Hematopoietic multipotent progenitor cell treated with erythropoietin and hydrocortisone succinate and interleukin-3 and kit ligand, for 15 days (in vitro differentiated cells): ENCODE measurements around the gene UBE2G1.

Experiments
- DNase-seq: peaks from one replicate; pipeline ENCODE4 v3.0.0-alpha.2; 2015; ENCODE audit warnings: low spot score

The UBE2G1 gene

DNA sequence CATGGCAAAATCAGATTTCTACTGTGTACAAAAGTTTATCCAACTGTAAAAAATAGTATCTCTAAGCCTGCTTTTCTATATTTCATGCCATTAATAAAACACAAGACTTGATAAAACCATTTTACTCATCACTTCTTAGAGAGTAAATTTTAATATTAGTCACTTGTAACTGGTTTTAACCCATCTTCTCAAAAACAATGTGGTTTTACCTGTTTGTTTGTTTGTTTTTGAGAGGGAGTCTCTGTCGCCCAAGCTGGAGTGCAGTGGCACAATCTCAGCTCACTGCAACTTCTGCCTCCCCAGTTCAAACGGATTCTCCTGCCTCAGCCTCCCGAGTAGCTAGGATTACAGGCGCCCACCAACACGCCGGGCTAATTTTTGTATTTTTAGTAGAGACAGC, 32.1 kb downstream of the UBE2G1 start:
- DNase-seq: no peak

DNA sequence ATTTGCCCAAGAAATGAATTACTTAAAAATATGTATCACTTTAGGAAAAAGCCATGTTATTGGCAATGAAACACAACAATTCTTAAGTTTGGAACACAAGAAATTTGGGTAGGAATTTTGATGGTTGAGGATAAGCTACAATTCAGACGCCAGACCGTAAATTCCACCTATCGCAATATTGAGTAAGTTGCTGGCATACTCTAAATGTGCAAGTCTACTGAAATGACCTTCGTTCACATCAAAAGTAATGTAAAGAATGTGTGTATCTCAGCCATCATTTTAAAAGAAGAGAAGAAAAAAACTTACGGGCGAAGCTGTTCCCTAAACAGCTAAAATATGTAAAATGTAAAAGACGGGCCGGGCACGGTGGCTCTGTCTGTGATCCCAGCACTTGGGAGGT, 33.4 kb downstream of the UBE2G1 start:
- DNase-seq: no peak

DNA sequence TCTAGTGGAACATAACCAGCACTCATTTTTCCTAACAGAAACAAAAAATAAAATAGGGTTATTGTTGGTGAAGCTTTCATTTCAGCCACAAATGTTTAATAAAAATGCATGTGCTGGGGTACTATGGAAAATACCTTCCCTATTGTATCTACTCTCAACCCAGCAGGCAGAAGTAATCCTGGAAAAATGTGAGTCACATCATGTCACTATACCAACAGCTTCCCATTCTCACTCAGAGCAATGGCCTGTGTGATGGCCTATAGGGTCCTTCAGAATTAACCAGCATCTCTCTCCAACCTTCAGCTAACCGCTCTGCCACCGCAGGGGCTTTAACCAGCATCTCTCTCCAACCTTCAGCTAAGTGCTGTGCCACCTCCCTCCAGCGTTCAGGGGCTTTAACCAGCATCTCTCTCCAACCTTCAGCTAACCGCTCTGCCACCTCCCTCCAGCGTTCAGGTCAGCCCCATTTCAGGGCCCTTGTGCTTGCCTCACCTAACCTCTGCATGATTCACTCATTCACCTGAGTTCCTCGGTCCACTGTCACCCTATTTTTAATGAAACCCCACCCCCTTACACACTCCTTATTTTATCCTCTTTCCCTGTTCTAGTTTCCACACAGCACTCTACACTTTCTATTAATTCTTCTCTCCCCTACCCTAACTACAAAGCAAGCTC, 34.0 kb downstream of the UBE2G1 start:
- no peak for DNase-seq

DNA sequence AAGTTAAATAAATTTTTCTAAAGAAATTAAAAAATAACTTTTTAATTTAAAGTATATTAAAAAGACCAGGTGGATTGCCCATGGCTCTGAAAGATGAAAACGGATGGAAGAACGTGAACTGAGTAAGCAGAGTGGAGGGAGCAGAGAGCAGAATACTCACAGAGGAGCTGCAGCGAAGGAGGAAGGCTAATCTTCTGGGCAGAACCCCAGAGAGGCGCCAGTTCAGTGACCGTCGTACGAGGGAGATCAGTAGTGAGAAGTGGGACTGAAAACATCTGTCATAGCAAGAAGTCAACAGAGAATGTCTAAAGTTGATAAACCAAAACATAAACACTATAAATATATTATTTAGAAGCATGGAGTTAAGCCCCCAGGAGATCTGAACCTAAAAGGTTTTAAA, 34.9 kb downstream of the UBE2G1 start:
- DNase-seq: peak; percentile 25

DNA sequence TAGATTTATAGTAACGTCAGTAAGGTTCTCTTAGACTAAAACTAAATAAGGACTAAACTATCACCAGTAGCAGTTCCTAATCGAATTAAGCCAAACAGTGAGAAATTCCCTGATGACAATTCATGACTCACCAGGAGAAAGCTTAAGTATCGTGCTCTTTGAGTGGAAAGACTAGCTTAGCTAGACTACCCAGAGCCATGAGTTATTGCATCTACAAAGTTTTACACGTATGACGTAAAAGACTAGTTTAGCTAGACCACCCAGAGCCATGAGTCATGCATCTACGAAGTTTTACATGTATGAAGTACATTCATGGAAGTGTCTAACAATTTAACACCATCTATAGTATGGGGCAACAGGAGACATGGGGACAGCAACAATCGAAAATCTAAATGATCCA, 36.6 kb downstream of the UBE2G1 start:
- DNase-seq: no peak

DNA sequence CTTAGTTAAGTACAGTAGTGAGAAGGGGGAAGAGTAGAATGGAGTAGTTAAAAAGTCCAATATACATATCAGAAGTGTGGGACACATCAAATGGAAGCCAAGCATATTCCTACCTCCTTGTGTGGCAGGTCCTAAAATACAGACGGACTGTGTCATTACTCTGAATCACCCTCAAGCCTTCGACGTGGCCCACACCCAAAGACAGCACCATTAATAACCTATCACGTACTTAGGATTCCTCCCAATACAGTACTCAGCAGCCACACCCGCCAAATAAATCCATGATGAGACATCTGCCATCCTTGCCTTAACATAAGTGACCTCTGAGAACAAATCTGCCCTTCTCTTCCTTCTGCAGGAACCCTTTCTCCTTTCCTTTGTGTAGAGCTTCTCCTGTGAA, 38.9 kb downstream of the UBE2G1 start:
- DNase-seq: no peak

DNA sequence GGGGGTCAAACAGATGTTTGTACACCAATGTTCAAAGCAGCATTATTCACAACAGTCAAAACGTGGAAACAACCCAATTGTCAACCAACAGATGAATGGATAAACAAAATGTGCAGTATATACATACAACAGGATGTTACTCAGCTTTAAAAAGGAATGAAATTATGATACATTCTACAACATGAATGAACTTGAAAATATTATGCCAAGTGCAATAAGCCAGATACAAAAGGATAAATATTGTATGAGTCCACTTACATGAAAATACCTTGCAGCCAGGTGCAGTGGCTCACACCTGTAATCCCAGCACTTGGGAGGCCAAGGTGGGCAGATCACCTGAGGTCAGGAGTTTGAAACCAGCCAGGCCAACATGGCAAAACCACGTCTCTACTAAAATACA, 39.9 kb downstream of the UBE2G1 start:
- DNase-seq: no peak

DNA sequence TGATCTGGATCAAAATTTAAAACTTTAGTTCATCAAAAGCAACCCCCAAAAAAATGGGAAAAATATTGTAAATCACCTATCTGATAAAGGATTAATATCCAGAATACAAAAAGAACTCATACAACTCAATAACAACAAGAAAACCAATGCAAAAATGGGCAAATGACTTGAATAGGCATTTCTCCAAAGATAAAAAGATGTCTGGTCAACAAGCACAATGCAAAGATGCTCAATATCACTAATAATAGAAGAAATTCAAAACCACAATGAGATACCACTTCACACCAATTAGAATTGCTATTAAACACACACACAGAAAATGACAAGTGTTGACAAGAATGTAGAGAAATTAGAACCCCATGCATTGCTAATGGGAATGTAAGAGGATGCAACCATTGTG, 40.4 kb downstream of the UBE2G1 start:
- no peak for DNase-seq

DNA sequence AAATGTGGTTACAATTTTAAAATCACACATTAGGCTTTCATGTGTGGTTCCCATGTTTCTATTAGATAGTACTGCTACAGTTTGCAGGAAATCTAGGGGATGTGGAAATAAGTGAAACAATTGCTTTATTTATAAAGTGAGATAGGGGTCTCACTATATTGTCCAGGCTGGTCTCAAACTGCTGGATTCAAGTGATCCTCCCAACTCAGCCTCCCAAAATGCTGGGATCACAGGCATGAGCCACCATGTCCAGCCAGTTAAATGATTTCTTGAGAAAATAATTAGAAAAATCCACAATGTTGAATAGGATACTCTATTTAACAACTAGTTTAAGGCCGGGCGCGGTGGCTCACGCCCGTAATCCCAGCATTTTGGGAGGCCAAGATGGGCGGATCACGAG, 42.0 kb downstream of the UBE2G1 start:
- DNase-seq: no peak

DNA sequence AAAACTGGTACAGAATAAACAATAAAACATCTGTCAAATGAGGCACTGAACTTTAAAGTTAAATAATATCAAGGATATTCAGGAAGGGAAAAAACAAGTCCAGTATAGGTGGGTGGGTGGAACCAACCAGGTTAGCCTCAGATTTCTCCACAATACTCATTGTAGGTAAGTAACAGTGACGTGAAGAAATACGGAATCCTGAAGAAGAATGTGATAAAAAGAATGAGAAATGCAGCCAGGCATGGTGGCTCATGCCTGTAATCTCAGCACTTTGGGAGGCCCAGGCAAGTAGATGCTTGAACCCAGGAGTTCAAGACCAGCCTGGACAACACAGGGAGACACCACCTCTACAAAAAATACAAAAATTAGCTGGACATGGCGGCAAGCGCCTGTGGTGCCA, 47.3 kb downstream of the UBE2G1 start:
- DNase-seq: no peak

DNA sequence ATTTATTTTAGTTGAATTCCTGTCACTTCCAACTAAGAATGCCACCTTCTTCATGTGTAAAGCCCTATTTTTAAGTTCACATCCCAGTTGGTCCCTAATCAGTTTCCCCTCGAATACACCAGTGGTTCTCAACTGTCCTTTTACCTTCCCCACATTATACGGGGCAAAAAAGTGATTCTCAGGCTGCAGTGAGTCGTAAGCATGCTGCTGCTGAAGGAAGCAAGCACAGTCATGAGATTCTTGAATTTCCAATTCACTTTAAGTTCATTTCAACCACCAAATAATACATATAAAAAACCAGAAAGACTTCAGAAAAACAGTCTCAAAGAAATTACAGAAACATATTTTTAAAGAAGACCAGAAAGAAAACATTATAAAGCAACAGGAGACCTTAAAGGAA, 47.9 kb downstream of the UBE2G1 start:
- DNase-seq: no peak

DNA sequence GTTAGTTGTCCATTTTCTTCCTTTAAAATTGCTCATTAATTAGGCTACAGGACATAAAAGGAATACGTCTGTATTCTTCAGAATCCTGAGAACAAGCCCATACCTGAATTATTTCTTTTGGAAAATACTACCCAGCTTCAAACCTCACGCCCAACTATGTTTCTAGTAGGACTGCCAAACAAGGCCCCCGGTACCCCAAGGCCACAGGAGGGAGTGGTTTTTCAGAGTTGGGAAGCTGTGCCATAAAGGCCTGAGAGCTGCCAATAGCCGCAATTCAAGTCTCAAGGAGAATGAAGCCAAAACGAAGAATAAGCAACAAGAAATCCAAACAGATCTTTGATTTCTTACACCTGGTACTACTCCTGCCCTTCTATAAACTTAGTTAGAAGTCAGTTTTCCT, 48.3 kb downstream of the UBE2G1 start:
- DNase-seq: no peak

DNA sequence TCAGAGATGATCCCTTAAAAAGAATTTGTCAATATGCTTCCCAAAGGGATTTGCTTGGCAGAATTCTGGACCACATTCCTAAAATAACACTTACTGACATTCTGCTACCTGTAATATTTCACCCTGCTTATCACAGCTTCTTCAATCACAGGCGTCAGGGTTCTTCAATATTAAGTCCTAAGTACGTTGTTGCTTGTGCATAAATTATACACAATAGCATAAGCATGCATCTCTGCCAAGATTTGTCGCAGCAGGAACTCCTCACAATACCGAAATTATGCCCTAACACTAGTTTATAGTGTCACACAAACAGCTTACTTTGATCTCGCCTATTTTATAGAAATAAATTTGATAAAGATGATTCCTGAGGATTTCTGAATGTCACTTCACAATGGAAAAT, 48.9 kb downstream of the UBE2G1 start:
- no peak for DNase-seq

DNA sequence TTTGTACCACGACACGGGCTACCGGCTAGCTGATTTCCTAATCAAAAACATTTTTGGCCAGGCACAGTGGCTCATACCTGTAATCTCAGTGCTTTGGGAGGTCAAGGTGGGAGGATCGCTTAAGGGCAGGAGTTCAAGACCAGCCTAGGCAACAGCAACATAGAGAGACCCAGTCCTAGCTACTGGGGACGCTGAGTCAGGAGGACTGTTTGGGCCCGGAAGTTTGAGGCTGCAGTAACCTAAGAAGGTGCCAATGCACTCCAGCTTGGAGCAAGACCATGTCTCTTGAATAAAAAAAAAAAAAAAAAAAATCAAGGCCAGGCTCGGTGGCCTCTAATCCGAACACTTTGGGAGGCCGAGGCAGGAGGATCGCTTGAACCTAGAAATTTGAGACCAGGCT, 49.8 kb downstream of the UBE2G1 start:
- DNase-seq: no peak

DNA sequence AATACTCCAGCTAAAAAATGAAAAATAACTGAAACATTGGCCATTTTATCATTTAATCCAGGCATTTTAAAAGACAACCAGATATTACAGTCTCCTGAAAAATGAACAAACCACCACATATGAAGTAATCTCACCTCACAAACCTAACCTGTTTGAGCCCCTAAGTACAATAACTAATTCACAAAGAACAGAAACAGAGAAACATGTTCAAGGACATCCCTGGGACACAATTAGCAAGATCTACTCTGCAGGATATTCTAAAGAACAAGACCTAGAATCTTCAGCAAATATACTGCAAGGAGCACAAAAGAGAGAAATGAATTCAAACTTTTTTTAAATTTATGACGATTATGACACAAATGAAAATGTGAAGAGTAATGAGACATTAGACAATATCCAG, 51.9 kb downstream of the UBE2G1 start:
- DNase-seq: no peak

DNA sequence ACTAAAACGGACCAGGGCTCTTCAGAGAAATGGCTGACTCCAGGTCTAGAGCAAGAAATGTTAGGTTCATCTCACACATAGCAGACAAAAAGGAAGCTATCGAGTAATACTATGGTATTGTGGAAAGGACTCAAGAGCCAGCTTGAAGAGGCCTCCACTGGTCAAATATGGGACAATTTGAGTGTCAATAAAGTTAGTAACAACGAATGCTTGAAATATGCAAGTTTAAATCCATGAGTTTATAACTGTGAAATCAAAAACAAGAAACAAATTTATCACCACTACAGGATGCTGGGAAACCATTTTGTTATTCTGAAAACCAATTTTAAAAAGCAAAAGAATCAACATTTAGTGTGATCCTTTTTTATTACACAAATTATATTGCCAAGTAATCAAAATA, 52.3 kb downstream of the UBE2G1 start:
- DNase-seq: no peak

DNA sequence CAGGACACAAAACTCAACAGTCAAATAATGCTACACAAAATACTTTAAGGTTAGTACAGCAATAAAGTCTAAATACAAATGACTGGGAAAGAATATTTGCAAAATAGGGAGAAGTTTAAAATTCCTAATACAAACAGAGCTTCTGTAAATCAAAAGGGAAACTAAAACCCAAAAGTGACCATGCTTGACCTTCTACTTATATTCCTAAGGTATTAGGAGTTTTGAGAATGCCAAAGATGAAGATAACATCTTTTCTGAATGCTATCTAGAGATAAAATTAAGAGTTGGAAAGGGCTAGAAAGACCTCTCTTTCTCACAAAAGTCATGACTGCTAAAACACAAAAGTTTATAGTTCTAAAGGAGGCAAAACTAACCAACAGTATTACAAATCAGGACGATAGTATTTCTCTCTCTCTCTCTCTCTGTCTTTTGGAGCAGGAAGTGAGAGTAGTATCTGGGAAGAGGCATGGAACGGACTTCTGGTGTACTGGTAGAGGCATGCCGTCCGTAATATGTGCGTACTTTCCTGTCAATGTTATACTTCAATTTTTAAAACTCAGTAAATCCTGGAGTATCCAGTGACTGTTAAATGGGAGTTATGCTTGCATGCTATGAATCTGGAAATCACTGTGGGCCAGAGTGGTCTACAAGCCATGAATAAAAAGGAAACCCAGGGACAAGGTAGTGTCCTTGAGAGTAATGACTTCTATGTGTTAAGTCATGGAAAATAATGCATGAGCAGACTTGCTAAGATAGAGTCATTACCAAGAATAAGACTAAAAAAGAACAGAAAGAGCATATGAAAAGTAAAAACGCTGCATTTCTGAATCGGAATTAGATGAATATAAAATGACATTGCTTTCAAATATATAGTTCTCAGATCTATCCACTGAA, 53.0 kb downstream of the UBE2G1 start:
- DNase-seq: no peak

DNA sequence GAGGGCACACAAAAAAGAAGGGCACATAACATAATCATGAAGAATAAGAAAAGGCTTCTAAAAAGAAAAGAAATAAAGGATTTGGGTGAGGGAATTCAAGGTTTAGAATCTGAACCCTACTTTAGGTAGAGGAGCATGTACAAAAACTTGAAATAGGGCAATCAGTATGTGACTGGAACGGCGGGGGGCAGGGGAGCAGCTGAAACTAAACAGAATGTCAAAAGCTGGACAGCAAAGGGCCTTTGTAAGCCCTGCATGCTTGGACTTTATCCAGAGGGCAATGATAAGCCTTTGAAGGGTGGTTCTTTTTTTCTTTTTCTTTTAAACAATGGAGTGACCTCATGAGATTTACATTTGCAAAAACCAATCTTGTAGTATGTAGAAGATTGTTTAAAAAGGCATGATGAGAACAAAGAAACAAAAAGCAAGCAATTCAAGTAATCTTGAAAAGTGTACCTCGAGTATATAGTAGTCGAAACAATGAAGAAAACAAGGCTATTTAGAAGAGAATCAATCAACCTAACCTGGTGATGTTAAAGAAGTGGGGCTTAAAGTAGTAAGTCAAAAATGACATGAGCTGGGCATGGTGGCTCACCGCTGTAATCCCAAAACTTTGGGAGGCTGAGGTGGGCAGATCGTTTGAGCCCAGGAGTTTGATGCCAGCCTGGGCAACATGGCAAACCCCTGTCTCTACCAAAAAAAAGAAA, 56.0 kb downstream of the UBE2G1 start:
- no peak for DNase-seq

DNA sequence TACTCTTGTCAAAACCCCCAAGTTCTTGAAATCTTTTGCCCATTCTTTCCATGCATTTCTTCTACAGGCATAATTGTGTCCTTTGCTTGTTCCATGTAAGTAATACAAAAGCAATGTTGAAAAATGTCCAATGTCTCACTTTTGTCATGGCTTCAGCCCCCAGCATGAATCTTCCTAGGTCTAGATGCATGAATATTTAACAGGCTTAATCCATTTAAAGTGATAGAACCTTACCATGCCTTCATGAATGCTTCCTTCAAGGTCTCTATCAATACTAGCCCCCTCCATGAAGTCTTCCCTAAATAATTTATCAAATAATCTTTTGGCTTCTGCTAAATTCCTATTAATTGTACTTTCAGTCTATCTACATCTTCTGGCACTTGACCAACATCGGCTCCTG, 56.6 kb downstream of the UBE2G1 start:
- DNase-seq: no peak

DNA sequence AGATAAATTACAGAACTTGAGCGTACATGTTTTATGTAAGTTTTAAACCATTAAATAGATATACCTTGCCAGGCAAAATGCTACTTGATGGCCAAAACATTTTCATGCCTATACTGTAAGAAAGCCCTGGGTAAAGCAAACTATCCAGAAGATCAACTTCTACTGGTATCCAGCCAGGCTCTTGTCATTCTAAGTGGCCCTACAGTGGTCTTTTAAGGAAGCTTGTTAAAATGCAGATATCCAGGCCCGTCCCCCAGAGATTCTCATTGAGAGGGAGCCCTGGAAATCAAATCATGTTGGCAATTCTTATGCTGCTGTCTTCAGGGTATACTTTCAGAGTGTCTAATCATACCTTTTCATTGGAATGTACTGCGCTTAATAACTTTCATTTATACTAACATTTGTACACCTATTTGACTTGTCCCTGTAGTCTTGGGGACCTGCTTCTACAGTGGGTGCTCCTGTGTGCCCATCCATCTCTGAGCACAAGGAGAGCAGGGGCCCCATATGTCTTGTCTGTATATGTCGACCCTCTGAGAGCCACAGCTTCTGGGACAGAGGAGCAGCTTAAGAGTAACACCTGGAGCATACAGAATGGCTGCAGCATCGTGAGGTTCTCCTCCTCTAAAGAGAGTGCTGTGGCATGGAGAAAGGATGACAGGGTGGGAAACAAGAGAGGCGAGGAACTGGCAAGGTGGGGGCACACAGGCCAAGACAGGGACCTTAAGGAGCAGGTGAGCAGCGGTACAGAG, 59.1 kb downstream of the UBE2G1 start:
- DNase-seq: no peak

DNA sequence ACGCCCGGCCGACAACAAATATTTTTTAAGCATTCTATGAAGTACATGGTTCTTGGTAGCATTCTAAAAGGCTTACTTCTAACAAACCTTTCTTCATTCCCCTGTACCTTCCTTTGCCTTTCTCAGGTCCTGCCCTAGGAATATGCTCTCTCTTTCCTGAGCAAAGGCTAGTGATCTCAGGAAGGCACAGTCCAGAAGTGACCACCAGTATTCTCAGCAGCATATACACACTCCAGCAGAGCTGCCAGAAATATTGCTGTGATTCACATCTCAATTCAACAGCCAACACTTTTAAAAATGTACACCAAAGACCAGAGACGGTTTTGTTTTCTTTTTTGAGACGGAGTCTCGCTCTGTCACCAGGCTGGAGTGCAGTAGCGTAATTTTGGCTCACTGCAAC, 61.3 kb downstream of the UBE2G1 start:
- no peak for DNase-seq

DNA sequence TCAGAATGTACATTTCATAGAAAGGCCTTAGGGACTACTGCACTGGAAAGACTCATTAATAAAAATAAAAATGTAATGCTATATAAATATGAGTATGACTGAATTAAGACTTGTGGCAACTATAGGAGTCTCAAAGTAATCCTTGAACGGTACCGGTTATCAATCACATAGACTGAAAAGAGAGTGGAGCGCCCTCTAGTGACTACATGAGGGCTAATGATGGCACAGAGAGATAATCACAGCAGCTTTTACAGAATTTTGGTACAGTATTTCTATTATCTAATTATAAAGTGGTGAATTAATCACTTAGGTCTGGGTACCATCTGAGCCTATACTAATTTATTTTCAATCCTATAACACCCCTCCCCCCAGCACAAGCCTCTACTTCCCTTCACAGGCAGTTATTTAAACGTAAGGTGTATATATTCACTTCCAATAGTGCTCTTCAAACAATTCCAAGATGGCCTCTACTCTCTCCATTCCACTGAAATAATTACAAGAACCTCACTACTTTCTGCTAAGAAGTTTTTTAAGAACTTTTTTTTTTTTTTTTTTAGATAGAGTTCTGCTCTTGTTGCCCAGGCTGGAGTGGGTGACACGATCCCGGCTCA, 62.0 kb downstream of the UBE2G1 start:
- peak; percentile 80 for DNase-seq
